Nephron (organoid): Measurements from ENCODE around the gene TCEA3.

Experiments
- H3K27ac Mint-ChIP-seq, 3 experiments: 2 replicates each; pipeline ENCODE4 v1.8.0; 2020; ENCODE audit warnings: mixed read lengths in 3 of 3, mild to moderate bottlenecking in 2 of 3, moderate library complexity in 1 of 3
- H3K27me3 Mint-ChIP-seq: 2 replicates; pipeline ENCODE4 v1.8.0; 2021; ENCODE audit warnings: low read depth, mild to moderate bottlenecking, moderate library complexity, mixed read lengths
- H3K36me3 Mint-ChIP-seq: 2 replicates; pipeline ENCODE4 v1.8.0; 2020; ENCODE audit warnings: low read depth, mixed read lengths
- H3K4me1 Mint-ChIP-seq: 2 replicates; pipeline ENCODE4 v1.8.0; 2020; ENCODE audit warnings: mixed read lengths
- H3K4me3 Mint-ChIP-seq, 3 experiments: 2 replicates each; pipeline ENCODE4 v1.8.0; 2020; ENCODE audit warnings: mild to moderate bottlenecking in 3 of 3, mixed read lengths in 3 of 3, moderate library complexity in 2 of 3
- H3K9me3 Mint-ChIP-seq: 2 replicates; pipeline ENCODE4 v1.8.0; 2020; ENCODE audit warnings: mixed read lengths
- CTCF ChIP-seq, 3 experiments: fragments of 200-600 bp; sonication (generic); IDR thresholded peaks; one replicate each; pipeline ENCODE4 v1.5.0; 2021; ENCODE audit warnings: antibody characterized with exemption in 3 of 3; ENCODE audit not compliant: unreplicated experiment in 3 of 3

TCEA3 gene

GRCh38 chr1:23422941-23423340, 1.6 kb downstream of the TCEA3 start:
- H3K27ac Mint-ChIP-seq = peak overlapping the region; percentile 92 to 95 (median 94)
- H3K9me3 Mint-ChIP-seq = no peaks in the 10 kb centered on the region
- TF ChIP-seq CTCF (IDR thresholded peaks at IDR 0.05; ENCODE audit: unreplicated experiment in 3 of 3) = no peak
- peaks cover 7% of the 10 kb centered on the region for H3K27me3 Mint-ChIP-seq
- peak overlapping the region; percentile 77 to 85 (median 84) for H3K4me3 Mint-ChIP-seq
- H3K36me3 Mint-ChIP-seq = peaks cover 17% of the 10 kb centered on the region
- H3K4me1 Mint-ChIP-seq = peaks cover 43% of the 10 kb centered on the region

- H3K9me3 Mint-ChIP-seq = no peaks in the 10 kb centered on the region
- H3K27me3 Mint-ChIP-seq = peaks cover 7% of the 10 kb centered on the region
- H3K4me3 Mint-ChIP-seq = peak overlapping the region; percentile 20 to 85 (median 84)
- peak overlapping the region; percentile 67 to 92 (median 90) for H3K27ac Mint-ChIP-seq
- H3K4me1 Mint-ChIP-seq = peaks cover 48% of the 10 kb centered on the region
- no peak for TF ChIP-seq CTCF (IDR thresholded peaks at IDR 0.05; ENCODE audit: unreplicated experiment in 3 of 3)
- peaks cover 15% of the 10 kb centered on the region for H3K36me3 Mint-ChIP-seq
Observed at GRCh38 chr1:23422241-23422877, 2.2 kb downstream of the TCEA3 start.

- peak overlapping the region; percentile 67 to 92 (median 90) for H3K27ac Mint-ChIP-seq
- peaks cover 51% of the 10 kb centered on the region for H3K4me1 Mint-ChIP-seq
- TF ChIP-seq CTCF (IDR thresholded peaks at IDR 0.05; ENCODE audit: unreplicated experiment in 3 of 3) = peak in 1 of 3 experiments; percentile 32
- no peaks in the 10 kb centered on the region for H3K9me3 Mint-ChIP-seq
- peaks cover 14% of the 10 kb centered on the region for H3K36me3 Mint-ChIP-seq
- peaks cover 7% of the 10 kb centered on the region for H3K27me3 Mint-ChIP-seq
- peak overlapping the region in 2 of 3 experiments; percentile 84 to 85 for H3K4me3 Mint-ChIP-seq
Observed at GRCh38 chr1:23421753-23422240, 2.8 kb downstream of the TCEA3 start.

GRCh38 chr1:23421343-23421742, 3.2 kb downstream of the TCEA3 start:
- TF ChIP-seq CTCF (IDR thresholded peaks at IDR 0.05; ENCODE audit: unreplicated experiment in 3 of 3) = no peak
- Mint-ChIP-seq H3K9me3 (no peaks in the 10 kb centered on the region), H3K4me3 (no peak overlapping the region), H3K4me1 (peaks cover 51% of the 10 kb centered on the region), H3K36me3 (peaks cover 9% of the 10 kb centered on the region), H3K27me3 (peaks cover 7% of the 10 kb centered on the region), H3K27ac (peak overlapping the region in 2 of 3 experiments; percentile 15 to 92)

GRCh38 chr1:23420778-23421177, 3.8 kb downstream of the TCEA3 start:
- peak overlapping the region in 2 of 3 experiments; percentile 15 to 92 for H3K27ac Mint-ChIP-seq
- H3K4me3 Mint-ChIP-seq = no peak overlapping the region
- TF ChIP-seq CTCF (IDR thresholded peaks at IDR 0.05; ENCODE audit: unreplicated experiment in 3 of 3) = no peak
- H3K9me3 Mint-ChIP-seq = no peaks in the 10 kb centered on the region
- peaks cover 4% of the 10 kb centered on the region for H3K27me3 Mint-ChIP-seq
- peaks cover 51% of the 10 kb centered on the region for H3K4me1 Mint-ChIP-seq
- peaks cover 4% of the 10 kb centered on the region for H3K36me3 Mint-ChIP-seq

- peaks cover 46% of the 10 kb centered on the region for H3K4me1 Mint-ChIP-seq
- no peak overlapping the region for H3K27ac Mint-ChIP-seq
- H3K36me3 Mint-ChIP-seq = peaks cover 3% of the 10 kb centered on the region
- H3K4me3 Mint-ChIP-seq = no peak overlapping the region
- H3K27me3 Mint-ChIP-seq = no peaks in the 10 kb centered on the region
- TF ChIP-seq CTCF (IDR thresholded peaks at IDR 0.05; ENCODE audit: unreplicated experiment in 3 of 3) = no peak
- H3K9me3 Mint-ChIP-seq = no peaks in the 10 kb centered on the region
Observed at GRCh38 chr1:23419180-23419579, 5.4 kb downstream of the TCEA3 start.
